Measurements from ENCODE around the gene SUZ12. TPM values are rescaled to one million over a fixed set of nuclear protein-coding genes. Genes with fewer than 3 reads are reported as not detected.

The SUZ12 gene
- total and polyA plus RNA-seq, 2 of the 4 experiments (the other 2 are of a cell fraction) = 12.2 to 12.3 TPM

DNA sequence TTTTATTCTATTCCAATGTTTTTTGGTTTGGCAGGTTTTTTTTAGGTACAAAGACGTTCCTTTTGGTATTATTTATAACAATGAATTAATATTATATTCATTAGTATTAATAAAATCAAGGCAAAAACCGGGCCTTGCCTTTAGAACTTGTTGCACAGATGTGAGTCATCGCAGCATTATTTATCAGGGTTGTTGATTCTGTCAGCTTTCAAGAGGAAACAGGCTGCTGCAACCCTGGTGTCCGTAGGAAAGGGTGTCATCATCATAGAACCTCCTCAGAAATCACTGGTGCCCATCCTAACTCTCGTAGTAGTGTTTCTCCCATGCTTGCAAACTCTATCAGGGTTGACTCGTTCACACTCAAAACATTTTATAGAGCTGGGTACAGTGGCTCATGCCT lies 60.2 kb downstream of the SUZ12 start:
- in situ Hi-C loops (cut with MboI; ENCODE audit: low sequenced_read_pairs) = loop anchor here (10.0 kb wide), 1 partner anchor 58 kb away; no protein-coding TSS in a partner anchor
- H3K18ac ChIP-seq (ENCODE audit: low read depth, low read length) = no peak overlapping the region
- no peak overlapping the region for H2BK5ac ChIP-seq (ENCODE audit: low read depth, low read length, poor library complexity, severe bottlenecking)
- H4K8ac ChIP-seq (ENCODE audit: low read depth in 2 of 2, low read length in 2 of 2) = no peak overlapping the region
- H3K4me2 ChIP-seq (ENCODE audit: low read depth, low read length) = no peak overlapping the region
- no peak overlapping the region for H3K9ac ChIP-seq (ENCODE audit: low read depth, low read length)
- no peak for DNase-seq
- H3K36me3 ChIP-seq (ENCODE audit: control insufficient read depth, insufficient read depth, low read length) = peaks cover 34% of the 10 kb centered on the region
- H4K20me1 ChIP-seq (ENCODE audit: insufficient read depth, low read length) = no peaks in the 10 kb centered on the region
- no peaks in the 10 kb centered on the region for H3K9me1 ChIP-seq (ENCODE audit: insufficient read depth, low read length)
- TF ChIP-seq CEBPB (IDR thresholded peaks at IDR 0.05; ENCODE audit: low read depth, low read length) (no peak), MXI1 (IDR thresholded peaks at IDR 0.05; ENCODE audit: borderline replicate concordance, low read depth, low read length) (no peak), FOS (IDR thresholded peaks at IDR 0.05; ENCODE audit: low read depth, low read length) (no peak), RAD21 (IDR thresholded peaks at IDR 0.05; ENCODE audit: low read length) (no peak), CHD1 (IDR thresholded peaks at IDR 0.05; ENCODE audit: low read depth, low read length) (no peak), SMC3 (IDR thresholded peaks at IDR 0.05; ENCODE audit: low read depth, low read length) (no peak), RFX5 (IDR thresholded peaks at IDR 0.05; ENCODE audit: low read depth, low read length) (no peak), NFE2L2 (IDR thresholded peaks at IDR 0.05; ENCODE audit: low read depth, low read length) (no peak), POLR2A (IDR thresholded peaks at IDR 0.05; ENCODE audit: low read depth, low read length) (no peak)
- intact Hi-C loops (cut with micrococcal nuclease) = loop anchor here (10.0 kb wide), 2 partner anchors 52 to 102 kb away; no protein-coding TSS in a partner anchor
- H3K4ac ChIP-seq (ENCODE audit: low read depth, low read length) = no peak overlapping the region
- WGBS, 2 experiments (ENCODE audit: extremely low coverage in 2 of 2, insufficient read length in 1 of 2) = no CpG with 5 or more reads among the region's 6 CpGs
- H2AK5ac ChIP-seq (ENCODE audit: low read depth, low read length) = no peak overlapping the region
- no peaks in the 10 kb centered on the region for H3K9me3 ChIP-seq (ENCODE audit: control insufficient read depth, insufficient read depth, low read length)
- H4K5ac ChIP-seq (ENCODE audit: low read depth, low read length) = no peak overlapping the region
- no peak for ATAC-seq (ENCODE audit: low read depth)
- no peak overlapping the region for H3K23ac ChIP-seq (ENCODE audit: low read depth, low read length)
- no peak overlapping the region for H2BK15ac ChIP-seq (ENCODE audit: low read depth, low read length)
- ChIA-PET POLR2A (ENCODE audit: unreplicated experiment) (no interaction called here), CTCF (no interaction called here)
- no TSS peak for BruUV-seq (replicated peaks)
- H2AFZ ChIP-seq (replicated peaks; ENCODE audit: low read length, poor library complexity) = no peak overlapping the region
- H2BK120ac ChIP-seq (ENCODE audit: low read depth, low read length) = no peak overlapping the region
- no peaks in the 10 kb centered on the region for H3K27me3 ChIP-seq (ENCODE audit: control insufficient read depth, insufficient read depth, low read length)
- no peak overlapping the region for H3K27ac ChIP-seq (ENCODE audit: insufficient read depth, low read length)
- no peak overlapping the region for H4K91ac ChIP-seq (ENCODE audit: insufficient read depth, low read depth, low read length)
- H3K4me1 ChIP-seq (ENCODE audit: control insufficient read depth, insufficient read depth, low read length) = no peaks in the 10 kb centered on the region
- H2AK9ac ChIP-seq (replicated peaks; ENCODE audit: low read depth, low read length, poor library complexity) = no peak overlapping the region
- no peak overlapping the region for H3K14ac ChIP-seq (replicated peaks; ENCODE audit: low read depth, low read length)
- H3K56ac ChIP-seq (ENCODE audit: extremely low read depth, insufficient read depth, low read length) = no peak overlapping the region
- dilution Hi-C loops (cut with HindIII; ENCODE audit: low sequenced_read_pairs, unreplicated experiment) = no loop called here
- H3K79me1 ChIP-seq (ENCODE audit: low read depth in 1 of 2, low read length in 2 of 2) = peaks cover 3 to 13% of the 10 kb centered on the region in 2 experiments; a peak in 3 of 4 replicates
- H2BK20ac ChIP-seq (ENCODE audit: low read depth, low read length) = no peak overlapping the region
- H3K4me3 ChIP-seq (ENCODE audit: insufficient read depth, low read depth, low read length) = no peak overlapping the region

Data from IMR-90 (cell line).